ENCODE measurements around the gene MAN1C1. TPM values are rescaled to one million over a fixed set of nuclear protein-coding genes. Genes with fewer than 3 reads are reported as not detected.

The MAN1C1 gene
- total RNA-seq, 1 experiment from 2014 or later: 9.3 TPM

GRCh38 chr1:25640646-25641328 is 24.2 kb downstream of the MAN1C1 start:
- no peak overlapping the region for H2BK15ac ChIP-seq (ENCODE audit: low read depth, low read length)
- no peak overlapping the region for H2AK5ac ChIP-seq (ENCODE audit: insufficient read length, low read length)
- Mint-ChIP-seq H3K4me1 (peaks cover 10 to 18% of the 10 kb centered on the region in 2 experiments), H3K4me3 (no peak overlapping the region), H3K36me3 (ENCODE audit: insufficient read depth in 1 of 3, low read depth in 3 of 3) (peaks cover 6 to 12% (median 8%) of the 10 kb centered on the region in 3 experiments), H3K27me3 (ENCODE audit: low read depth) (peaks cover 32% of the 10 kb centered on the region), H3K27ac (no peak overlapping the region), H3K9me3 (peaks cover 9 to 12% of the 10 kb centered on the region in 2 experiments)
- H2AFZ ChIP-seq (ENCODE audit: low read length): no peak overlapping the region
- H4K20me1 ChIP-seq (ENCODE audit: control insufficient read depth, insufficient read depth, insufficient read length): no peaks in the 10 kb centered on the region
- no peak overlapping the region for H3K4ac ChIP-seq (ENCODE audit: low read depth, low read length)
- TF ChIP-seq, protein P1, sequence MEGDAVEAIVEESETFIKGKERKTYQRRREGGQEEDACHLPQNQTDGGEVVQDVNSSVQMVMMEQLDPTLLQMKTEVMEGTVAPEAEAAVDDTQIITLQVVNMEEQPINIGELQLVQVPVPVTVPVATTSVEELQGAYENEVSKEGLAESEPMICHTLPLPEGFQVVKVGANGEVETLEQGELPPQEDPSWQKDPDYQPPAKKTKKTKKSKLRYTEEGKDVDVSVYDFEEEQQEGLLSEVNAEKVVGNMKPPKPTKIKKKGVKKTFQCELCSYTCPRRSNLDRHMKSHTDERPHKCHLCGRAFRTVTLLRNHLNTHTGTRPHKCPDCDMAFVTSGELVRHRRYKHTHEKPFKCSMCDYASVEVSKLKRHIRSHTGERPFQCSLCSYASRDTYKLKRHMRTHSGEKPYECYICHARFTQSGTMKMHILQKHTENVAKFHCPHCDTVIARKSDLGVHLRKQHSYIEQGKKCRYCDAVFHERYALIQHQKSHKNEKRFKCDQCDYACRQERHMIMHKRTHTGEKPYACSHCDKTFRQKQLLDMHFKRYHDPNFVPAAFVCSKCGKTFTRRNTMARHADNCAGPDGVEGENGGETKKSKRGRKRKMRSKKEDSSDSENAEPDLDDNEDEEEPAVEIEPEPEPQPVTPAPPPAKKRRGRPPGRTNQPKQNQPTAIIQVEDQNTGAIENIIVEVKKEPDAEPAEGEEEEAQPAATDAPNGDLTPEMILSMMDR (conservative IDR thresholded peaks at IDR 0.05): no peak
- H2BK20ac ChIP-seq (ENCODE audit: low read depth, low read length, poor library complexity, severe bottlenecking): no peak overlapping the region
- no peak overlapping the region for H3K4me2 ChIP-seq (ENCODE audit: insufficient read depth, insufficient read length, low read length)
- no peak overlapping the region for H2BK12ac ChIP-seq (ENCODE audit: insufficient read length, low read depth, low read length)
- H3K9me3 ChIP-seq (ENCODE audit: control insufficient read depth, low read depth, low read length): no peaks in the 10 kb centered on the region
- no peak overlapping the region for H3K56ac ChIP-seq (ENCODE audit: insufficient read length, low read depth, low read length)
- H3K9ac ChIP-seq (ENCODE audit: extremely low read depth, insufficient read length, low read length): no peak overlapping the region
- no peak overlapping the region for H4K5ac ChIP-seq (ENCODE audit: insufficient read length, low read depth, low read length)
- H3K23ac ChIP-seq (ENCODE audit: insufficient read length, low read depth, low read length): no peak overlapping the region
- H2BK5ac ChIP-seq (ENCODE audit: insufficient read length, low read length): no peak overlapping the region
- H4K91ac ChIP-seq (ENCODE audit: insufficient read length, low read depth, low read length): no peak overlapping the region
- H3K4me1 ChIP-seq (ENCODE audit: insufficient read depth, low read length): no peaks in the 10 kb centered on the region
- WGBS (ENCODE audit: extremely low coverage, insufficient read length, low lambda C conversion rate): no CpG with 5 or more reads among the region's 10 CpGs
- H3T11ph ChIP-seq (ENCODE audit: low read length): no peak overlapping the region
- H3K79me1 ChIP-seq (ENCODE audit: insufficient read depth, low read depth, low read length, poor library complexity, severe bottlenecking): no peaks in the 10 kb centered on the region
- DNase-seq: no peak
- H4K8ac ChIP-seq (replicated peaks; ENCODE audit: insufficient read length, low read depth, low read length): no peak overlapping the region
- H3K27ac ChIP-seq (ENCODE audit: insufficient read length, low read depth, low read length): no peak overlapping the region
- H3K27me3 ChIP-seq (ENCODE audit: insufficient read depth, low read length): no peaks in the 10 kb centered on the region
- no peaks in the 10 kb centered on the region for H3K79me2 ChIP-seq (ENCODE audit: insufficient read depth, low read length)
- H3K14ac ChIP-seq (ENCODE audit: insufficient read depth, low read length): no peak overlapping the region
- no peaks in the 10 kb centered on the region for H3K23me2 ChIP-seq (ENCODE audit: insufficient read length, low read depth, low read length, poor library complexity, severe bottlenecking)
- no peak overlapping the region for H2BK120ac ChIP-seq (ENCODE audit: low read depth, low read length, poor library complexity, severe bottlenecking)
- no peak overlapping the region for H3K18ac ChIP-seq (ENCODE audit: insufficient read length, low read depth, low read length)
